ENCODE data around the gene KBTBD4.

Gene KBTBD4

DNA sequence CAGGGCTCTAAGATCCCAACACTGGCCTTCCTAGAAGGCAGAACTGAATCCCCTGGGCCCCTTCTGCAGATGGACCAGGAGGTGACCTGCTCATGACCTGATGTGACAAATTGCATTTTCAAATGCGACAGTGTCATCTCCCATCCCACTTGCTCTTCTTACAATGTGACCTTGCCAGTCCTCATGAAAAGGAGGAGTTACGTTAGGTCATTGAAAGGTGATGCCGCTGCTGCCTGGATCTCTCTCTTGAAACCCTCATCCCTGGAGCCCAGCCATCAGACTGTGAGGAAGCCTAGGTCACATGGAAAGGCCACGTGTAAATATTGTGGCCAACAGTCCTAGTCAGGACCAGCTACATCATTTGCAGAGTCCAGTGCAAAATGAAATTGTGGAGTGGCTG is 21.1 kb upstream of the KBTBD4 start:
- DNase-seq (ENCODE audit: low read depth) = no peak
- TF ChIP-seq, protein P1, sequence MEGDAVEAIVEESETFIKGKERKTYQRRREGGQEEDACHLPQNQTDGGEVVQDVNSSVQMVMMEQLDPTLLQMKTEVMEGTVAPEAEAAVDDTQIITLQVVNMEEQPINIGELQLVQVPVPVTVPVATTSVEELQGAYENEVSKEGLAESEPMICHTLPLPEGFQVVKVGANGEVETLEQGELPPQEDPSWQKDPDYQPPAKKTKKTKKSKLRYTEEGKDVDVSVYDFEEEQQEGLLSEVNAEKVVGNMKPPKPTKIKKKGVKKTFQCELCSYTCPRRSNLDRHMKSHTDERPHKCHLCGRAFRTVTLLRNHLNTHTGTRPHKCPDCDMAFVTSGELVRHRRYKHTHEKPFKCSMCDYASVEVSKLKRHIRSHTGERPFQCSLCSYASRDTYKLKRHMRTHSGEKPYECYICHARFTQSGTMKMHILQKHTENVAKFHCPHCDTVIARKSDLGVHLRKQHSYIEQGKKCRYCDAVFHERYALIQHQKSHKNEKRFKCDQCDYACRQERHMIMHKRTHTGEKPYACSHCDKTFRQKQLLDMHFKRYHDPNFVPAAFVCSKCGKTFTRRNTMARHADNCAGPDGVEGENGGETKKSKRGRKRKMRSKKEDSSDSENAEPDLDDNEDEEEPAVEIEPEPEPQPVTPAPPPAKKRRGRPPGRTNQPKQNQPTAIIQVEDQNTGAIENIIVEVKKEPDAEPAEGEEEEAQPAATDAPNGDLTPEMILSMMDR (IDR thresholded peaks at IDR 0.05; ENCODE audit: control insufficient read depth, extremely low read depth, insufficient read depth) = no peak
- no peak overlapping the region for H3K4me3 ChIP-seq (ENCODE audit: low read depth, low read length)

DNA sequence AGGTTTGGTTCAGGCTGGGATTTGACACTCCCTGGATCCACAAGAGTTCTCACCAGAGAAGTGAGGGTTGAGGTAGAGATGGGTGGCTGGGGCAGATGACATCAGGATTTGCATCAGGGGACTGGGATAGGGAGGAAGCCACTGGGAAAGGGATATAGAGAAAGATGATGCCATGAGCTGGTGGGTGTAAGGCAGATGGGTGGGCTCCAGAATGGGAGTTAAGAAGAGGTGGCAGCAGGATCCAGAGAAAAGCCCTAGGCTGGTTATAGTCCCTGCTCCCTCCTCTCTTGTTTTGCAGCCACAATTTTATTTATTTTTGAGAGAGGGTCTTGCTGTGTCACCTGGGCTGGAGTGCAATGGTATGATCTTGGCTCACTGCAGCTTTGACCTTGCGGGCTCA is 17.2 kb upstream of the KBTBD4 start:
- no peak for DNase-seq (ENCODE audit: low read depth)
- no peak overlapping the region for H3K4me3 ChIP-seq (ENCODE audit: low read depth, low read length)
- TF ChIP-seq, protein P1 (IDR thresholded peaks at IDR 0.05; ENCODE audit: control insufficient read depth, extremely low read depth, insufficient read depth) = no peak

DNA sequence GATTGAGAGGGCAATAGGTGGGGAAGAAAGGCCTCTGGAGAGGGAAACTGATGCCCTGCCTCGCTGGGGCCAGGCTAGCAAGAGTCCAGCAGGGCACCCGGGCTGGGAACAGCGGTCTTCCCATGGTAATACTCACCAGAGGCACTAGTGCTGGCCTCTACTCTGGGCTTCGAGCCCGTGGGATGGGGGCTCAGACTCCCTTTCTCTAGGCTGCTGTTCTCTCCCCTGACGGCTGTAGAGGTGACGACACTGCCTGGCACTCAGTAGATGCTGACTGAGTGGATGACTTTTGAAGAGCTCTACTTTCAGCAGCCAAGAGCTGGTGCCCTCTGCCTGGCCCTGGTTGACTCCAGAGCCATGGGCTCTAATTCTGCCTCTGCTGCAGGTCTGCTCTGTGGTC is 16.3 kb upstream of the KBTBD4 start:
- DNase-seq (ENCODE audit: low read depth) = no peak
- H3K4me3 ChIP-seq (ENCODE audit: low read depth, low read length) = no peak overlapping the region
- TF ChIP-seq, protein P1 (IDR thresholded peaks at IDR 0.05; ENCODE audit: control insufficient read depth, extremely low read depth, insufficient read depth) = no peak

DNA sequence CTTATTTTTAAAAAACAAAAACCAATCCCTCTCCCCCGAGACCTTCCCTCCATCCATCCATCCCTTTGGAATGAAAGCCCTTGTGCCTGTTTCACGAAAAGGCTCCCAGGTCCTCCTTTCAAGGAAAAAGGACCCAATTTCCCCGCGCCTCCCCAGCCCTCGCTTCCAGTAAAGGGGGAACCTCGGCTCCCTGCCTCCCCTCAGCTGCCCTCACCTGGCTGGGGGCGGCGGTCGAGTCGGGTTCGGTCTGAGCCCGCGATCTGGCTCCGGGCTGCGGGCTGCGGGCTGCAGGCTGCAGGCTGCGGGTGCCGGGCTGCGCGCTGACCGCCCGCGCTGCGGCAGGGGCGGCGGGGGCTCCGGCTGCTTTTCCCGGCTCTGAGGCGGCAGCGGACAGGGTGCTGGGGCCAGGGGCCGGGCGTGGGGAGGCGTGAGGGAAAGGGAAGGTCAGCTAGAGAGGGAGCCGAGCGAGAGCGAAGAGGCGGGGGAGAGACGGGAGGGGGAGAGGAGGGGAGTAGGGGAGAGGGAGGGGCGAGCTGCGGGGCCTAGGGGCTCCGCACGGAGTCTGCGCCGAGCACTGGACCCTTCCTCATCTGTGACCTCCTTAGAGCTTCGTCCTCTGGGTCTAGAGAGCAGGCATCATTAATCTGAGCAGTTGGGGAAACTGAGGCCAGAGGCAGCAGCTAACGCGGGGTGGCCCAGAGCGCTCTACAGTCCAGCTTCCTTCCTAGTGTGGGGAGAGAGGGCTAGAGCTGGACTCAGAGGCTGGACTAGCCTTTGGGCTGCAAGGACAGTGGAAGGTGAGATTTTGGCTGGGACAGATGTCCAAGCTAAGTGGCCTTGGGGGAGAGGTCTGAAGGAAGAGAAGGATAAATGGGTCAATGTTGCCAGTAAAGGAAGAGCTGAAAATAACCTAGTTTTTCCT is 15.4 kb upstream of the KBTBD4 start, which contains the start of gene C1QTNF4:
Gene C1QTNF4, minus strand, starts transcription at position 478 of the 922 bp plus-strand sequence. CDS start 3,601 bp downstream, outside the sequence.
- H3K4me3 ChIP-seq (ENCODE audit: low read depth, low read length) = no peak within 1 kb of the TSS
- DNase-seq (ENCODE audit: low read depth) = no peak
- TF ChIP-seq, protein P1 (IDR thresholded peaks at IDR 0.05; ENCODE audit: control insufficient read depth, extremely low read depth, insufficient read depth) = no peak

DNA sequence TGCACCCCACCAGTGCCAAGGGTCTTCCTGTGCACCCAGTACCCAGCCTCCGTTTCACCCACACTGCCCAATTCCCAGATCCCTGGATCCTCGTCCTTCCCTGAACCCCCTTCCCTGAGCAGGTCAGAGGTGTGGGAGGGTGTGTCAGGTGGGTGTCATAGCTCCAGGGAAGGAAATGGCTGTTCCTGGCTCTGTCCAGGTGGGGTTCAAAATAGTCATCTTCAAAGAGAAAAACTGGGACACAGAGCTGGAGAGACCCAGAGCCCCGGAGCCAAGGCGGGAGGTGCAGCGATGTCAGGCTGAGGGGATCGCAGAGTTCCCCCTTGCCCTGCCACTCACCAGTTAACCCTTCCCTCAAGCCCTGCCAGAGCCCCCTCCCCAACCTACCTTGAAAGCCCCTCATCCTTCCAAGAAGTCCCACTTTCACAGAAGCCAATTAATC is 14.7 kb upstream of the KBTBD4 start:
- no peak for DNase-seq (ENCODE audit: low read depth)
- TF ChIP-seq, protein P1 (IDR thresholded peaks at IDR 0.05; ENCODE audit: control insufficient read depth, extremely low read depth, insufficient read depth) = no peak
- no peak overlapping the region for H3K4me3 ChIP-seq (ENCODE audit: low read depth, low read length)

DNA sequence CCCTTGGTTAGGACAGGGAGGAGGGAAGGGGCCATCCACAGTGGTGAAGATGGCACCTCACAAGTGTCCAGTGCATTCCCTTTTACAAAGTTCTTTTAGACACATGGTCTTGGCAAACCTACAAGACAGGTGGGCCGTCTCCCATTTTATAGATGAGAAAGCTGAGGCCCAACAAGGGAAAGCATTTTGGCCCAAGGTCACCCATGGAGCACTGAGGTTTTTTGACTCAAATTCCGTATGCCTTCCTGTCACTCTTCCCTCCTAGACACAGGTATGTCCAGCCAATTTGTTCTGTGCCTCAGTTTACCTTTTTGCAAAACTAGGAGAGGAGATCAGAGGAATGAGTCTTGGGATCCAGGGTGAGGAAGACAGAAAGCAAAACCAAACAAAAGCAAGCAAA is 14.2 kb upstream of the KBTBD4 start:
- no peak for DNase-seq (ENCODE audit: low read depth)
- TF ChIP-seq, protein P1 (IDR thresholded peaks at IDR 0.05; ENCODE audit: control insufficient read depth, extremely low read depth, insufficient read depth) = no peak
- H3K4me3 ChIP-seq (ENCODE audit: low read depth, low read length) = no peak overlapping the region
